ENCODE data around the gene TMPRSS13.

DNA sequence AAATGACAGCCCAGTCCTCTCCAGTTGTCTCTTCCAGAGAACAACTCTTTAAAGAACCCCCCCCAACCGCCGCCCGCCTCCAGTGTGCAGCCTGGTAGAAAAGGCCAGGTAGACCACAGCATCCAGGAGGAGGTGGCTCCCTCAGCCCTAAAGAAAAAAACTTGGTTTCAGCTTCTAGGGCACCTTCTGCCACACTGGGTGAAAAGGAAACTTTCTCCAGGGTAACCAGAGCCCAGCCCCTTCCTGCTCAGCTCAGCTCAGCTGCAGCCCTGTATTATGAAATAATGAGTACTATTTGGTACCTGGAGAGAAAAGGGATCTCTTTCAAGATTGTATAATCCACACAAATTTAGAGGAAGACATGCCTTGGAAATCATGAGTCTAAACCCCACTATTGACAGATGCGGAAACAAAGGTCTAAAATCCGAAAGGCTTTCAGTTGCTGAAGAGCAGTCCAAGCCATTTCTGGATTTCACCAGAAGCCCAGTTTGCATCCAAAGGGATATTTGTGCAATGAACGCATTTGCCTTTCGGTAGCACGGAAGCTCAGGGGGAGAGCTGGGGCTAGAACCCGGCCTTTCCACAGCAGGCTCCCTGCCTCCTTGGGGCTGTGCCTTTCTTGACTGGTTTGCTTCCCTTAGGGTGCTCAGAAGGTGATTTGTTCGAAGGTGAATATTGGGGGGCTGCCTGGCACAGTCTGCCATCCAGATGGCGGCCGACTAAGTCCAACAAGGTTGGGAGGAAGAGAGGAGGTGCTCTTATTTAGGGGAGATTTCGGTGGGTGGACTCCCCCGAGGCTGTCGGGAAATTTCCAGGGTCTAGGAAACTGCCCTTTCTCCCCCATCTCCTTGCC, 56.0 kb downstream of the TMPRSS13 start:
- TF ChIP-seq POLR2A (IDR thresholded peaks at IDR 0.05) (no peak), EP300 (IDR thresholded peaks at IDR 0.05; ENCODE audit: low read depth) (no peak)
- TF ChIP-seq, protein P1, sequence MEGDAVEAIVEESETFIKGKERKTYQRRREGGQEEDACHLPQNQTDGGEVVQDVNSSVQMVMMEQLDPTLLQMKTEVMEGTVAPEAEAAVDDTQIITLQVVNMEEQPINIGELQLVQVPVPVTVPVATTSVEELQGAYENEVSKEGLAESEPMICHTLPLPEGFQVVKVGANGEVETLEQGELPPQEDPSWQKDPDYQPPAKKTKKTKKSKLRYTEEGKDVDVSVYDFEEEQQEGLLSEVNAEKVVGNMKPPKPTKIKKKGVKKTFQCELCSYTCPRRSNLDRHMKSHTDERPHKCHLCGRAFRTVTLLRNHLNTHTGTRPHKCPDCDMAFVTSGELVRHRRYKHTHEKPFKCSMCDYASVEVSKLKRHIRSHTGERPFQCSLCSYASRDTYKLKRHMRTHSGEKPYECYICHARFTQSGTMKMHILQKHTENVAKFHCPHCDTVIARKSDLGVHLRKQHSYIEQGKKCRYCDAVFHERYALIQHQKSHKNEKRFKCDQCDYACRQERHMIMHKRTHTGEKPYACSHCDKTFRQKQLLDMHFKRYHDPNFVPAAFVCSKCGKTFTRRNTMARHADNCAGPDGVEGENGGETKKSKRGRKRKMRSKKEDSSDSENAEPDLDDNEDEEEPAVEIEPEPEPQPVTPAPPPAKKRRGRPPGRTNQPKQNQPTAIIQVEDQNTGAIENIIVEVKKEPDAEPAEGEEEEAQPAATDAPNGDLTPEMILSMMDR (IDR thresholded peaks at IDR 0.05): no peak

Data from transverse colon (tissue), 3 donors.